Fibroblast of pulmonary artery (primary cell): ENCODE data around the gene BLM.

Experiments
- DNase-seq: peaks from one replicate; pipeline ENCODE4 v3.0.0-alpha.2; 2010; ENCODE audit warnings: low read depth
- H3K4me3 ChIP-seq: replicated peaks from 2 replicates; pipeline ENCODE4 v1.5.1; 2011; ENCODE audit warnings: low read depth, mild to moderate bottlenecking, control low read depth, low read length, moderate library complexity
- CTCF ChIP-seq: IDR thresholded peaks from 2 replicates; pipeline ENCODE4 v1.5.1; 2011; ENCODE audit warnings: mild to moderate bottlenecking, control low read depth, low read length, inconsistent platforms; ENCODE audit errors: missing control alignments

Gene BLM

GRCh38 chr15:90860942-90861675 is 144.0 kb downstream of the BLM start:
- no peak for DNase-seq
- no peak overlapping the region for H3K4me3 ChIP-seq
- TF ChIP-seq CTCF = no peak

GRCh38 chr15:90862487-90862886 is 145.3 kb downstream of the BLM start:
- no peak for DNase-seq
- no peak overlapping the region for H3K4me3 ChIP-seq
- TF ChIP-seq CTCF = no peak

GRCh38 chr15:90862964-90863778 is 146.0 kb downstream of the BLM start:
- no peak for DNase-seq
- no peak for TF ChIP-seq CTCF
- no peak overlapping the region for H3K4me3 ChIP-seq

- DNase-seq = no peak
- TF ChIP-seq CTCF = no peak
- no peak overlapping the region for H3K4me3 ChIP-seq
Measured at GRCh38 chr15:90863987-90864386, 146.8 kb downstream of the BLM start.

- TF ChIP-seq CTCF = no peak
- no peak overlapping the region for H3K4me3 ChIP-seq
- no peak for DNase-seq
Measured at GRCh38 chr15:90864507-90864906, 147.4 kb downstream of the BLM start.

- DNase-seq = no peak
- no peak for TF ChIP-seq CTCF
- H3K4me3 ChIP-seq = no peak overlapping the region
Measured at GRCh38 chr15:90865702-90866101, 148.6 kb downstream of the BLM start.
